GM18520 (cell line): Measurements from ENCODE around the gene COX19.
"Not testable (repeated sequence)": the region's sequence is repeated elsewhere in the genome, so short reads cannot be mapped to it uniquely, and the experiment has no call there.

ENCODE experiments used
- ATAC-seq: cut with Tn5 transposase; IDR thresholded peaks from one replicate; pipeline ENCODE4 v1.9.1; 2021; ENCODE audit not compliant: unreplicated experiment

The COX19 gene

DNA sequence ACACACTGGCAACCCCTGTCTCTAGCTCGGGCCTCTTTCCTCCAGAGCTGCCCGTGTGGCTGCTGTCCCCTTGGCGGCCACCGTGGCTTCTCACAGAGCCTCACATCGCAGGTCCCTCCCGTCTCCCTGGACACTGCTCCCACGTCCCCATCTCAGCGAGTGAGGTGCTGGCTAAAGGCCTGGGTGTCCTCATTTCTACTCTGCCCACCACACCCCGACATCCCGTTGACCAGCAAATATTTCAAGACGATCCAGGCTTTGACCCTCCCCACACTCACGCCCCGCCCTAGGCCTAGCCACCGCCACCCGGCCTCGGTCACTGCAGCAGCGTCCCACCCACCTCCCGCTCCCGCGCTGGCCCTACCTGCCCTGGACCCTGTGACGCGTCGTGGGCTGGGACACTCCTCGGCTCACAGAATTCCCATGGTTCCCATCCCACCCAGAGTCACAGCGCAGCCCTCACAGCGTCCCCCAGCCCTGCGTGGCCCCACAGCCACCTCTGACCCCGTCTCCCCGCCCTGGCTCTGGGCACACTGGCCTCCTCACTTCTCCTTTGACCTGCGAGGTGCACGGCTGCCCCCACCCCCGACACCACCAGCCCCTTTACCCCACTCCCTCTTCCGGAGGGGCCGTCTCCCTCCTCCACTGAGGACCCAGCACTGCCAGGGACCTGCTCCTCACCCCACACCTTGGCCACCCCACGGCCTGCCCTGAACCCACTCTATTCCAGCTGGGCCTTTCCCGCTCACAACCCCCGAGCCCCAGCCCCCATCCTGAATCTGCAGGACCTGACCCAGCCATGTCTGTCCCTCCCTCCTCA, 27.7 kb downstream of the COX19 start:
- ATAC-seq = no peak

DNA sequence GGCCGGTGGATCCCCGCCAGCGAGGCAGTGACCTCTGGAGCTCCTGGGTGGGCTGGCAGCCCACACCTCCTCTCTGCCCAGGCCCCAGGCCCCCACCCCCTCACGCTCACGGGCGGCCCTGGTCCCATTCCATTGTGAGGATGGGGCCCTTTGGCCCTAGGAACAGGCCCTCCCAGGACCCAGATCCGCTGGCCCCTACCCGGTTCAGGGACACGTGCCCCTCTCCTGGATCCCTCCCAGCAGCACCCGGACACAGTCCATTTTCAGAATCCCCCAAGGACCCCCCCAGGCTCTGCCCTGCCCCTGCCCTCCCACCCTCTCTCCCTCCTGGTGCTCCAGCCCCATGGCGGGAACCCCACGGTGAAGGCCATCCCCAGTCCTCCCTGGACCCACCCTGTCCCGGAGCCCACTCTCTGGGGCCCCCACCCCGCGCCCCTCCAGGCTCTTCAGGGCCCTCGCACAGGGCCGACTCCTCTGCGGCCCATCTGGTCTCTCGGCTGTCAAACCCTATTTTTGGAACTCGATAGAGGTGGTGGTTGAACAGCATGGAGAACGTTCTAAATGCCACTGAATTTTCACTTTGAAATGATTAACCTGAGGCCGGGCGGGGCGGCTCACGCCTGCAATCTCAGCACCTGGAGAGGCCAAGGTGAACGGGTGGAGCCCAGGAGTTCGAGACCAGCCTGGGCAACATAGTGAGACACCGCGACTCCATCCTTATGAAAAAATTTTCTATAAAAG, 28.9 kb downstream of the COX19 start:
- ATAC-seq = no peak

DNA sequence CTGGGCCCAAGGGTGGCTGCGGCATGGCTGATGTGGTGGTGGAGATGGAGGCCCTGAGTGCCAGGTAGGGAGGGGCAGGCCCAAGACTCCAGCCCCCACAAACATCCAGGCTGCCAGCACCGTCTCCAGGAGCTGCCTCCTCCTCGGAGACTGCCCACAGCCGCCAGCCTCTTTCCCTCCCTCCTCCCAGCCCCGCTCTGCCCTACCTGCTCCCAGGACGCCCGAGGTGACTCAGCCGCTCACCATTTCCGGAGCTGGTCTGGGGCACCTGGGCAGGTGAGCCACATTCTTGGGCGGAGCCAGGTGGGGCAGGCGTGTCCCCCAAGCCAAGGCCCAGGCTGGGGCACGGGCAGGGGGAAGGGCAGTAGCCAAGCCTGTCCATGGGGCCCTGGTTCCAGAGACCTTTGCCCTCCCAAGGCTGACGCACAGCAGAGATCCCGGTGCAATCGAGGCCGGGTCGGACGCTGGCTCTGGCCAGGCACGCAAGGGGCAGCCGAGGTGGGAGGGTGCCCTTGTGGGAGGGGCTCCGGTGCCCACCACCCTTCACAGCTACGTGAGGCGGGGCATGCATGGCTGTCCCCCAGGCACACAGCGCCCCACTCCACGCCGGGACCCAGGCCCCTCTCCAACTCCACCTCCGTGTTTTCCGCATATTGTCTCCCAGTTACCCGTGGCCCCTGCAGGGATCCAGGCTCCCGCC, 29.6 kb downstream of the COX19 start:
- ATAC-seq = no peak

DNA sequence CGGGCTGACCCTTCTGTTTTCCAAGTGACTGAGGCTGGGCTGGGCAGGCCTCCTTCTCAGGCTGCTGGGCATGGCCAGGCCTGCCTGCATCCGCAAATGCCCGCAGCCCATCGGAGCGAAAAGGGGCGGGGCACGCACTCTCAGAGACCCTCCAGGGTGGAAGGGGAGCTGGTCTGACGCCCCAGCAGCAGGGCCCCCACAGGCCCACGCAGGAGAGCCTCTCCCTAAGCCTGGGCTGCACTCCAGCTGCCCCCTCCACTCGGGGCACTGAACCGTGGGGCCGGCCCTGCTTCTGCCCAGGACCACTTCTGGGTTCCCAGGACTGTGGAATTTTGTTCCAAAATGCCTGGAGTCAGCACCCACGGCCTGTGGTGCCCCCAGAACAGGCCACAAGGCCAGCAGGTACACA, 30.2 kb downstream of the COX19 start:
- no peak for ATAC-seq

DNA sequence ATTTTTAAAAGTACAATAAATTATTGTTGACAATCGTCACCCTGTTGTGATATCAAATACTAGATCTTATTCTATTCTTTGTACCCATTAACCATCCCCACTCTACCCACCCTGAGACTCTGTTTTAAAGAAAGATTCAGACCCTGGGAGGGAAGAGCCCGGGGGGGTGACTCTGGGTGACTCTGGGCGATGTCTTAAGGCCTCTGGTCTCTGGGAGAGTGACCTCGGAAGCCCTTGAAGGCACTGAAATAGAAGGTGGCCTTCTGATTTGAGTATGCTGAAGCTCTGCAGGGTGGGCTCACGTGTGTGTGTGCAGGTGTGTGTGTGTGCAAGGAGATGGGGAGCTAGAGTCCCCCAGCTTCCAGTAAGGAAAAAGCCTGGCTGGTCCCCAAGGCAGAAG, 30.6 kb downstream of the COX19 start:
- ATAC-seq = no peak

DNA sequence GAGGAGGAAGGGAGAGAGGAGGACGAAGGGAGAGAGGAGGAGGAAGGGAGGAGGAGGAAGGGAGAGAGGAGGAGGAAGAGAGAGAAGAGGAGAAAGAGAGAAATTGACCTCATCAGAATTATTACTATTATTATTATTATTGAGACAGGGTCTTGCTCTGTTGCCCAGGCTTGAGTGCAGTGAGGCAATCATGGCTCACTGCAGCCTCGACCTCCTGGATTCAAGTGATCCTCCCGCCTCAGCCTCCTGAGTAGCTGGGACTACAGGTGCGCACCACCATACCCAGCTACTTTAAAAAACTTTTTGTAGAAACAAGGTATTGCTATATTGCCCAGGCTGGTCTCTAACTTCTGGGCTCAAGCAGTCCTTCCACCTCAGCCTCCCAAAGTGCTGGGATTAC, 31.6 kb downstream of the COX19 start:
- not testable (repeated sequence) for ATAC-seq

DNA sequence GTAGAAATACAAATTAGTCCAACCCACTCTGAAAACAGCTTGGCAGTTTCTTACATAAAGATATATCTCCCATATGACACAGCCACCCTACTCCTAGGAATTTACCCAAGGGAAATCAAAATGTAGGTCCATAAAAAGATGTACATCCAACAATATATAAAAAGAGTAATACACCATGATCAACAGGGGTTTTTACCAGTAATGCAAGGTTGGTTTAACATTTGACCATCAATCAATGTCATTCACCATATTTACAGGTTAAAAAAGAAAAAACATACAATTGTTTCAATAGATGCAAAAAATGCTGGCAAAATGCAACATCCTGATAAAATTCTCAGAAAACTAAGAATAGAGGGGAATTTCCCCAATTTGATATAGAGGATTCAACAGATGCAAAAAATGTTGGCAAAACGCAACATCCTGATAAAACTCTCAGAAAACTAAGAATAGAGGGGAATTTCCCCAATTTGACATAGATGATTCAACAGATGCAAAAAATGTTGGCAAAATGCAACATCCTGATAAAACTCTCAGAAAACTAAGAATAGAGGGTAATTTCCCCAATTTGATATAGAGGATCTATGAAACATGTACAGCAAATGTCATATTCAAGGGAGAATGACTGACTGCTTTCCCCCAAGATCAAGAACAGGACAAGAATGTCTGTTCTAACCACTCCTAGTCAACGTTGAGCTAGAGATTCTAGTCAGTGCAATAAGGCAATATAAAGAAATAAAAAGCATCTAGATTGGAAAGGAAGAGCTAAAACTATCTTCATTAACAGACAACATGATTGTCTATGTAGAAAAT, 34.5 kb downstream of the COX19 start:
- ATAC-seq = no peak

DNA sequence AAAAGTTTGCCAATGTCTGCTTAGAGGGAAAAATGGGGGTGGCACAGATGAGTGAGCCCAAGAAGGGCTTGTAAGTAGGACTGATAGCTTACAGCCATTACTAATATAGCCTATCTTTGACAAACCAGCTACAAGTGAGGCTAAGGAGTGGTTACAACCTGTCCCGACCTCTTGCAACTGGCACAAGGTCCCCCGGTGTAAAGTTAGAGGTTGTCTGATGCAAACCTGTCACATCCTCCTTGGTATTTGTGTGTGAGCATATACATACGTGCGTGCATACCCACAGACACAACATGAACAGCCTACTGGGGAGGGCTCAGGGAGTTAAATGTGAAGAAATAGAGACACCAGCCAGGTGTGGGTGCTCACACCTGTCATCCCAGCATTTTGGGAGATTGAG, 35.5 kb downstream of the COX19 start:
- ATAC-seq = no peak

DNA sequence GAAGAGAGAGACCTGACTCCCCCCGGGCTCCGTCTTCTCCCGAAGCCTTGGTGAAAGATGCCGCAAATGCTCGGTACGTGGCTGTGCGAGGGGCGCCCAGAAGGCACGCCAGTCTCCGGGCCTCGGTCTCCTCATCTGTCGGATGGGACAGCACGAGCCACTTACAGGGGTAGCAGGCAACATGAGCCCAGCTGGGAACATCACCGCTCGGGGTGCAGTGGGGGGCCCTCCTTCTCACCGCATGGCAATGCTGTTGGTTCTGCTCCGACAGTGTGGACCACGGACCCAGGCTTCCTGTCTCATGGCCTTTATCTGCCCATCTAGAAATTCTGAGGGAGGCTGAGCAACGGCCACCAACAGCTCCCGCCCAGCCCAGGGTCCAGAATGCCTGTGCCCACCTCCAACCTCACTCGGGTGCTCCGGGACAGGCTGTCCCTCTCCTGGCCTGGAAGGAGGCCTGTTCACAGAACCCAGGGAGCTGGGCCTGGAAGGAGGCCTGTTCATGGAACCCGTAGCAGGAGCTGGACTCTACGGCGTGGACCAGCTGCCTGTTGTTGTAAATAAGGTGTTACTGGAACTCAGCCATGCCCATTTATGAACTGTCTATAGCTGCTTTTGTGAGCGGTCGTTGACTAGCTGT, 36.7 kb downstream of the COX19 start:
- no peak for ATAC-seq

DNA sequence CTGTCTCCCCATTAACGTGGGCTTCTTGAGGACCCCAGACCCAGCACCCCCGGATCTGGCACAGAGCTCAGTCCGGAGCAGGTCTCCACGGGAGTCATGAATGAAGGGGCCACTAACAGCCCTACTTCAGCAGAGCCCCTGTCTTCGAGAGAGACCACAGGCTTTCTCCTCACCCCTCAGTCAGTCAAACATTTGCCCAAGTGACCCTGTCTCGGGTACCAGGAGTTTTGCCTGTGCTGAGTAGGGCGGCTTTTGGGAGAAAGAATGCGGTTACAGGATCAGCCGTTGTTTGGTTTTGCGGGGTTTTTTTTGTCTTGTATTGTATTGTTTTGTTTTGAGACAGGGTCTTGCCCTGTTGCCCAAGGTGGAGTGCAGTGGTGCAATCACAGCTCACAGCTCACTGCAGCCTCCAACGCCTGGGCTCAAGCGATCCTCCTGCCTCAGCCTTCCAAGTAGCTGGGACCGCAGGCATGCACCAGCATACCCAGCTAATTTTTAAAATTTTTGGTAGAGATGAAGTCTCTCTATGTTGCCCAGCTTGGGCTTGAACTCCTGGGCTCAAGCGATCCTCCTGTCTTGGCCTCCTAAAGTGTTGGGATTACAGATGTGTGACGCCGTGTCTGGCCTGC, 37.4 kb downstream of the COX19 start:
- no peak for ATAC-seq

DNA sequence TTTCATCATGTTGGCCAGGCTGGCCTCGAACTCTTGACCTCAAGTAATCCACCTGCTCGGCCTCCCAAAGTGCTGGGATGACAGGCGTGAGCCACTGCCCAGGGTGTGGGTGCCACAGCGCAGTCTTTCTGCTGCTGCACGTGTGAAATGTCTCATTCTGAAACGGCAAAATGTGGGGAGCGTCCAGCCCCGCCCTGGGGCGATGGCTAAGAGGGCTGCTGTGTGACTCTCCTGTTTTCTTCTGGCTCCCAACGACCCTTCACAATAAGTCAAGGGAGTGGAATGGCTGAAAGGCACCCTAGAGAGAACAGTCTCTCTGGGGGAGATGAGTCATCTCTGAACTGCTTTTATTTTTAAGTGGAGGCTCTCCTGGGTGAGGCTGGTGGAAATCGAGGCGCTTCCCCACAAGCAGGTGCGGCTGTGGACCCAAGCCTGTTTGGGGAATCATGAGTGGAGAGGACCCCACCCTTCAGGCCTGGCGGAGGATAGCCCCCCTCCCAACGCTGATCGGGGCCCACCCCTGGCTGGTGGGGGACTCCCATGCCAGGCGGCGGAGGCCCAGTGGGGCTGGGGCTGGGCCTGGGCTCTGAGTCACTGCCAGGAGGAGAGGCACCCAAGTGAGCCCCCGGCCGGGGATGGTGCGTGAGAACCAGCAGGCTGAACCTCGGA, 38.8 kb downstream of the COX19 start:
- ATAC-seq = peak; percentile 82

DNA sequence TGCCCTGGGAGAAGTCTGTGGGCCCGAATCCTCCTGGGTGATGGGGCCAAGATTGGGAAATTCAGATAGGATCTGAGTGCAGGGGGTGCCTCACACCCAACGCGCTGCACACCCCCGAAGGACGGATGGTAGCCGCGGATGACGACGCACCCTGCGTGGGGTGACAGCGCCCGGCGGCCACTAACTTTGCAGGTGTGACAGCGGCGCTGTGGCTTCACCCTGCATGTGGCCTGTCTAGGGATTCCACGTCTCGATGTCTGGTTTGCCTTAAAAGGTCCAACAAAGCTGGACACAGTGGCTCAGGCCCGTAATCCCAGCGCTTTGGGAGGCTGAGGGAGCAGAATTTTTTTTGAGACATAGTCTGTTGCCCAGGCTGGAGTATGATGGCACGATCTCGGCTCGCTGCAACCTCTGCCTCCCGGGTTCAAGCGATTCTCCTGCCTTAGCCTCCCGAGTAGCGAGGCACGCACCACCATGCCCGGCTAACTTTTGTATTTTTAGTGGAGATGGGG, 39.4 kb downstream of the COX19 start:
- no peak for ATAC-seq

DNA sequence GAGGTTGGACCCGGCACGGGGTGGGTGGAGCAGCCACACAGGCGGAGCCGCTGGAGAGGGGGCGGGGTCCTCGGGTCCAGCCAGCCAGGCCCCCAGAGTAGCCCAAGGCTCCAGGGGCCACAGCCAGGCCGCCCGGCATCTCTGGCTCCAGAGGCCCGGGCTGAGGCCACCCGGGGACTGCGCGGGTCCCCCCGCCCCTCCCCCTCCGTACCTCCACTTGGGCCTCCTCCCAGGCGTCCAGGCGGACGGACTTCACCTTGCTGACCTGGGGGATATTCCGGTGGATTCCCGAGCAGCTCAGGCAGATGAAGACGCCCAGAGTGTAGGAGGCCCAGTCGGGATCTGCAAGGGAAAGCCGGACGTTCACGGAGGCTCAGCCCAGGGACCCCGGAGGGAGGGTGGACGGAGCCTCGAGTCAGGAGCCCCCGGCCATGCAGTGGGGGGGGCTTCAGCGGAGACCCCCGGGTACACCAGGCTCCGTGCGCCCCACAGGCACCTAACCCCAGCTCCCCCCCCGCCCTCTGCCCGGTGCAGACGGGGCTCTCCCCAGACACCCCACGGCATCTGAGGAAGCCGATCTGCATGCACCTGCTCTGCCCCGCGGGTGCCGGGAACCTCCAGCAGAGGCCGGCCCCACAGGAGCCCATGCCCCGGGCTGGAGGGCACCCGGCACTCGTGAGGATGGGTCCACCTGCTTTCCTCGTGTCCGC, 40.0 kb downstream of the COX19 start:
- ATAC-seq = no peak

DNA sequence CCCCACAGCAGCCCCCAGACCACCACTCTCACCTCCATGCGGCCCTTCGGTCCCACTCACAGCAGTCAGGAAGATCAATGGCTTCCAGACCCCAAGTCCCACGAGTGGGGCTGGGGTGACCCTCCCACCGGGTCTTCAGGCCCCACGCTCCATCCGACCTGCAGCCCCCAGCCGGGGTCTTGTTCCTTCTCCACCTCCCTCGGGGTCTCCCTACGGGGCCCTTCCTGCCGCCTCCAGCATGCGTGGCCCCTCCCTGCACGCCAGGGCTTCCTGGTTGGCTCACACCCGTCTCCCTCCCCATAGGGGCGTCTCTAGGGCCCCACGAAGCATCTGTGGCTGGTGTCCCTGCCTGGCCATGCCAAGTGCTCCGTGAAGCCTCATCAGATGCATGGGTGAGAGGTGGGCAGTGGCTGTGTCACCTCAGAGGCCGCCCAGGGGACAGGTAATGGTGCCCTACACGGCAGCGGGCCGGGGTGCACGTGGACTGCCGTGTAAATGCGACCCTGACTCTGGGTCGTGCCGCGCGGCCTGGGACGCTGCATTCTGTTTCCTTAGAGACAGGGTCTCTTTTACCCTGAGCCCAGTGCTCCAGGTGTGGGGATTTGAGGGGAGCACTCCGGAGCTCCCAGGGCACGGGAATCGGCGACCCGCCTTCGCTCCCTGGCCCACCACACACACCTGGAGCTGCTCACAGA, 40.7 kb downstream of the COX19 start:
- no peak for ATAC-seq

DNA sequence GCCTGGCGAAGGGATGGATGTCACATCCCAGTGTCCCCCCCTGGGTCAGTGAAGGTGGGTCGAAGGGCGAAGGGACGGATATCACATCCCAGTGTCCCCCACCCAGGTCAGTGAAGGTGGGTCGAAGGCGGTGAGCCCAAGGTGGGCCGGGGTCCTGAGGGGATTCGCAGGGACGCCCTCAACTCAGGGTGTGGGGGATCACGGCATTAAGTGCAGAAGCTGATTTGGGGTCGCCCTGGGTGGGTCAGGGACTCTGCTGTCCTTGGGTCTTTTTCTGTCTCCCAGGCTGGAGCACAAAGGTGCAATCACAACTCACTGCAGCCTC, 42.7 kb downstream of the COX19 start:
- no peak for ATAC-seq

DNA sequence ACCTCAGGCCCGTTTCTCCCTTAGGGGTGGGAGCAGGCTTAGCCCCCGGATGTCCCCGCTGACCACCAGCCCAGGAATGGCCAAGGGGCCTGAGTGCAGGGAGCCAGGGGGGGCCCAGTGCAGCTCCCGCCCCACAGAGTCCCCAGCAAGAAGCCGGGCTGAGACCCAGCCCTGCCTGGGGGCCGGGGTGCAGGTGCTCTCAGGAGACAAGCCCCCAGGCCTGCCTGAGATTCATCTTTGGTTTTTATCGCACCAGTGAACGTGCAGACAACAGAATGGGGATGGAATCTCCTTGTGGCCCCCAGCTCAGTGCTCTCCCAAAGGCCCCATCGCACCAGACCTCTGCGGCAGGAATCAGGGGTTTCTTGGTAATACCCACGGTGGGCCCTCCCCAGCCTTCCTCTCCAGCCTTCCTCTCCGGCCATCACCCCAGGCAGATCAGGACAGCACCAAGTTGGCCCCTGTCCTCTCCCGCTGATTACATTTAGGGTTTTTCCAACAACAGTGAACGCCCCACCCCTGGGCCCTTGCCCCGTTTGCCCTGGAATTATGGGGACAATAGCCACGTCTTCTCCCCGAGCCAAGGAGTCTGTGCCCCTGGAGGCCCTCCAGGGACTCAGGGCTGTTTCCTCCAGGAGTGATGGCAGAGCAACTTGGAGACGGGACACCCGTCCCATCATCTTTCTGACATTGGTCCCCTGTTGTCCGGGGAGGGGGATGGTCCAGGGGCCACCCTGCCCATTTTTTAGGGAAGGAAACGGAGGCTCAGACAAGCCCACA, 43.3 kb downstream of the COX19 start:
- no peak for ATAC-seq

DNA sequence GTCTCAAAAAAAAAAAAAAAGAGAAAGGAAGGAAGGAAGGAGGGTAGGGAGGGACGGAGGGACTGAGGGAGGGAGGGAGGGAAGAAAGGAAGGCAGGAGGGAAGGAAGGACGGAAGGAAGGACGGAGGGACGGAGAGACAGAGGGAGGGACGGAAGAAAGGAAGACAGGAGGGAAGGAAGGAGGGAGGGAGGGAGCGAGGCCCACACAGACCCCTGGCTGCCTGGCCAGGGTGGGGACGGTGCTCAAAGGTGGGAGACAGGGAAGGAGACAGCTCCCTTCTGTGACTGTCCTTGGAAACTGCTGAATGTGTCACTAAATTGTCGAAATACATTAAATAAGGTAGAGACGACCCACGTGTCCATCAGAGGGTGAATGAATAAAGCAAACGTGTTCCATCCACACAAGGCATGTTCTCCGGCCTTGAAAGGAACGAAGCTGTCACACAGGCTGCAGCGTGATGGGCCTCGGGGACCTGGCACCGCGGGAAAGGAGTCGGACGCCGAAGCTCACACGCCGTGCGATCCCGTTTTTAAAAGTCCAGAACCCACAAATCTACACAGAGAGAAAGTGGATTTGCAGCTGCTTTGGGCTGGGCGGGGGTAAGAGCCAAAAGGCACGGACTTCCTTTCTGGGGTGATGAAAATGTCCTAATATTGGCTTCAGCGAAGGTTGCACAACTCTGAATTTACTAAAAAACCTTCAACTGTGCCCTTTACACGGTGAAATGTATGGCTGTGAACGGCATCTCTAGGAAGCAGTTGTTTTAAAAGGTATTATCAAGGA, 44.2 kb downstream of the COX19 start:
- no peak for ATAC-seq
